ENCODE results near the gene GAL3ST1.

GRCh38 chr22:30552719-30553118, 21.7 kb downstream of the GAL3ST1 start:
- TF ChIP-seq CTCF (conservative IDR thresholded peaks at IDR 0.05; ENCODE audit: low read length) (no peak), EZH2phosphoT487 (IDR thresholded peaks at IDR 0.05; ENCODE audit: borderline replicate concordance, low read depth, low read length) (no peak)
